Measurements from ENCODE around the gene HTRA2. TPM values are rescaled to one million over a fixed set of nuclear protein-coding genes. Genes with fewer than 3 reads are reported as not detected.

Gene HTRA2
- polyA plus RNA-seq, 1 donor (not counting 4 experiments of a cell fraction or from before 2014, with no cell fraction given): 25.5 TPM

DNA sequence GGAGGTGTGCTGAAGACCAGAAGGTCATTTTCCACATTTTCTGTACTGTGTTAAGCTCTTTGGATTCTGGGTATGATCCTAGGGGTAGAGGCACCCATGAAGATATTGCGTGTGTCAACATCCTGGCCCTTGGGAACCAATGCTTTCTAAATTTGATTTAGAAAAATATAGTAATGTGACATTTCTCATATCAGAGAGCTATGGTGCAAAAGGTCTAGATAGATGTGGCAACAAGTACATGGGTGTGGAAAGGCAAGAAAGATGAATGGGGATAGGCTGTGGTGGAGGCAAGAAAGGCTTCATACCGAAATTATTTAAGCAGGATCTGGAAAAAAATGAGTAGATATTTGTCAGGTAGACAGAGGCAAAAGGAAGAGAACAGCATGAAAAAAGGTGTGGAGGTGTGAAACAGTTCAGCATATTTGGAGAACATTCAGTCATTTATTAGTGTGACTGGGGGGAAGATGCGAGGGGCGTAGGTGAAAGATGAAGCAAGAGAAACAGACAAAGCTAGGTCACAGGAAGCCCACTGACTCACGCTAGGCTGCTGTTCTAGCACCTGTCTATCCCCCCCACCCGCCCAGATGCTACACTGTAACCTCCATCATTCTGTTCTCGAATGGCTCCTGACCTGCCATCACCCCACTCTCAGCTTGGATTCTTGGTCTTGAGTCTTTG lies 36.5 kb downstream of the HTRA2 start:
- H3K4me2 ChIP-seq (ENCODE audit: control insufficient read depth, extremely low read depth, insufficient read depth, low read depth, low read length): no peak overlapping the region
- TF ChIP-seq EZH2 (IDR thresholded peaks at IDR 0.05; ENCODE audit: low read length): no peak
- TF ChIP-seq, protein P1, sequence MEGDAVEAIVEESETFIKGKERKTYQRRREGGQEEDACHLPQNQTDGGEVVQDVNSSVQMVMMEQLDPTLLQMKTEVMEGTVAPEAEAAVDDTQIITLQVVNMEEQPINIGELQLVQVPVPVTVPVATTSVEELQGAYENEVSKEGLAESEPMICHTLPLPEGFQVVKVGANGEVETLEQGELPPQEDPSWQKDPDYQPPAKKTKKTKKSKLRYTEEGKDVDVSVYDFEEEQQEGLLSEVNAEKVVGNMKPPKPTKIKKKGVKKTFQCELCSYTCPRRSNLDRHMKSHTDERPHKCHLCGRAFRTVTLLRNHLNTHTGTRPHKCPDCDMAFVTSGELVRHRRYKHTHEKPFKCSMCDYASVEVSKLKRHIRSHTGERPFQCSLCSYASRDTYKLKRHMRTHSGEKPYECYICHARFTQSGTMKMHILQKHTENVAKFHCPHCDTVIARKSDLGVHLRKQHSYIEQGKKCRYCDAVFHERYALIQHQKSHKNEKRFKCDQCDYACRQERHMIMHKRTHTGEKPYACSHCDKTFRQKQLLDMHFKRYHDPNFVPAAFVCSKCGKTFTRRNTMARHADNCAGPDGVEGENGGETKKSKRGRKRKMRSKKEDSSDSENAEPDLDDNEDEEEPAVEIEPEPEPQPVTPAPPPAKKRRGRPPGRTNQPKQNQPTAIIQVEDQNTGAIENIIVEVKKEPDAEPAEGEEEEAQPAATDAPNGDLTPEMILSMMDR (optimal IDR thresholded peaks at IDR 0.05 in 1 of 3, IDR thresholded peaks at IDR 0.05 in 1 of 3, conservative IDR thresholded peaks at IDR 0.05 in 1 of 3; ENCODE audit: extremely low read depth in 1 of 3, insufficient read depth in 2 of 3, low read length in 3 of 3): no peak
- dilution Hi-C loops (cut with MboI; ENCODE audit: extremely low pct_ligation_motif_present, low sequenced_read_pairs): no loop called here

DNA sequence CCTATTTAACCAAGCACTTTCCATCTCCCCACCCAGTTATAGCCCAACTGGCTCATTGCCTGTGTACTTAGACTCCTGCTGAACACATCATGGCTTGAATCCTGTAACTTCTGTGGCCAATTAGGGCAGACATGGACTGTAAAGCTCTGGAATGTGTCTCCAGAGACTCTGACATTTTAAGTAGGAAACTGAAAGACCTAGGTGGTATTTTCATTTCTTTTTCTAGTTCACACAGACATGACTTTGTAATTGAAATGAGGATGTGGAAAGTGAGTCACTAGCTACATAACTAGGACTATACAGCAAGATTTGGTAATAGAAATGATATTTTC lies 37.0 kb downstream of the HTRA2 start:
- FAIRE-seq: no peak
- Histone ChIP-seq H3K36me3 (ENCODE audit: control insufficient read depth in 2 of 2, extremely low read depth in 1 of 2, insufficient read depth in 2 of 2, low read length in 2 of 2) (no peaks in the 10 kb centered on the region), H3K27me3 (ENCODE audit: control insufficient read depth, extremely low read depth, insufficient read depth, low read length) (no peaks in the 10 kb centered on the region), H3K4me2 (ENCODE audit: control insufficient read depth, extremely low read depth, insufficient read depth, low read depth, low read length) (no peak overlapping the region), H3K79me2 (ENCODE audit: control insufficient read depth, insufficient read depth, low read length) (no peaks in the 10 kb centered on the region), H3K4me3 (ENCODE audit: control insufficient read depth in 2 of 3, extremely low read depth in 1 of 3, insufficient read depth in 2 of 3, low read depth in 1 of 3, low read length in 3 of 3) (no peak overlapping the region), H3K27ac (ENCODE audit: control insufficient read depth, insufficient read depth, low read length) (no peak overlapping the region), H3K9me3 (ENCODE audit: control insufficient read depth, low read depth, low read length) (no peaks in the 10 kb centered on the region), H2AFZ (ENCODE audit: control insufficient read depth, low read length) (peak overlapping the region; percentile 6), H3K4me1 (ENCODE audit: control insufficient read depth, extremely low read depth, insufficient read depth, low read length) (peaks cover 46% of the 10 kb centered on the region), H3K9me1 (ENCODE audit: control insufficient read depth, extremely low read depth, insufficient read depth, low read length) (no peaks in the 10 kb centered on the region), H3K9ac (ENCODE audit: control insufficient read depth, extremely low read depth, insufficient read depth, low read length) (no peak overlapping the region), H4K20me1 (ENCODE audit: control insufficient read depth, extremely low read depth, insufficient read depth, low read length) (no peaks in the 10 kb centered on the region)
- TF ChIP-seq, protein P1 (optimal IDR thresholded peaks at IDR 0.05 in 1 of 3, IDR thresholded peaks at IDR 0.05 in 1 of 3, conservative IDR thresholded peaks at IDR 0.05 in 1 of 3; ENCODE audit: extremely low read depth in 1 of 3, insufficient read depth in 2 of 3, low read length in 3 of 3): no peak
- TF ChIP-seq EZH2 (IDR thresholded peaks at IDR 0.05; ENCODE audit: low read length): no peak
- no peak for DNase-seq (ENCODE audit: low read depth, low spot score)
- dilution Hi-C loops (cut with MboI; ENCODE audit: extremely low pct_ligation_motif_present, low sequenced_read_pairs): no loop called here

More for the DNA sequence above, 36.5 kb downstream of the HTRA2 start:
- Histone ChIP-seq H4K20me1 (ENCODE audit: control insufficient read depth, extremely low read depth, insufficient read depth, low read length) (no peaks in the 10 kb centered on the region), H3K9ac (ENCODE audit: control insufficient read depth, extremely low read depth, insufficient read depth, low read length) (no peak overlapping the region), H3K4me1 (ENCODE audit: control insufficient read depth, extremely low read depth, insufficient read depth, low read length) (peaks cover 46% of the 10 kb centered on the region), H2AFZ (ENCODE audit: control insufficient read depth, low read length) (no peak overlapping the region), H3K4me3 (ENCODE audit: control insufficient read depth in 2 of 3, extremely low read depth in 1 of 3, insufficient read depth in 2 of 3, low read depth in 1 of 3, low read length in 3 of 3) (no peak overlapping the region), H3K36me3 (ENCODE audit: control insufficient read depth in 2 of 2, extremely low read depth in 1 of 2, insufficient read depth in 2 of 2, low read length in 2 of 2) (no peaks in the 10 kb centered on the region), H3K27me3 (ENCODE audit: control insufficient read depth, extremely low read depth, insufficient read depth, low read length) (no peaks in the 10 kb centered on the region), H3K9me1 (ENCODE audit: control insufficient read depth, extremely low read depth, insufficient read depth, low read length) (no peaks in the 10 kb centered on the region), H3K27ac (ENCODE audit: control insufficient read depth, insufficient read depth, low read length) (no peak overlapping the region), H3K79me2 (ENCODE audit: control insufficient read depth, insufficient read depth, low read length) (no peaks in the 10 kb centered on the region), H3K9me3 (ENCODE audit: control insufficient read depth, low read depth, low read length) (no peaks in the 10 kb centered on the region)
- no peak for FAIRE-seq
- DNase-seq (ENCODE audit: low read depth, low spot score): no peak

Data from keratinocyte (primary cell).